Type B pancreatic cell (in vitro differentiated cells): ENCODE measurements around the gene TLCD1. TPM values are rescaled to one million over a fixed set of nuclear protein-coding genes. Genes with fewer than 3 reads are reported as not detected.
A peak's percentile ranks its signal among the peaks of the same experiment; 100 is the strongest.

Experiments used
- DNase-seq: peaks from one replicate; pipeline ENCODE4 v3.0.0; 2021; ENCODE audit warnings: mixed read lengths; ENCODE audit not compliant: unreplicated experiment; ENCODE audit errors: extremely low spot score
- H3K27ac Mint-ChIP-seq: 2 replicates; pipeline ENCODE4 v1.8.0; 2021; ENCODE audit warnings: mild to moderate bottlenecking, mixed read lengths
- H3K27me3 Mint-ChIP-seq: 2 replicates; pipeline ENCODE4 v1.8.0; 2021; ENCODE audit warnings: mixed read lengths
- H3K36me3 Mint-ChIP-seq: 2 replicates; pipeline ENCODE4 v1.8.0; 2021; ENCODE audit warnings: mixed read lengths
- H3K4me1 Mint-ChIP-seq: one replicate; pipeline ENCODE4 v1.8.0; 2021; ENCODE audit warnings: mixed read lengths; ENCODE audit not compliant: unreplicated experiment
- H3K4me3 Mint-ChIP-seq: 2 replicates; pipeline ENCODE4 v1.8.0; 2021; ENCODE audit warnings: mild to moderate bottlenecking, mixed read lengths
- H3K9me3 Mint-ChIP-seq: 2 replicates; pipeline ENCODE4 v1.8.0; 2021; ENCODE audit warnings: mixed read lengths
- total RNA-seq: library from RNA; stranded (reverse); gene quantifications from 2 replicates; pipeline ENCODE4 v1.2.1, GENCODE V29; 2021; ENCODE audit warnings: low replicate concordance
- TF ChIP-seq, protein P1 (sequence below): fragments of 200-600 bp; sonication (generic); conservative IDR thresholded peaks from 2 replicates; pipeline ENCODE4 v1.5.0; 2021; ENCODE audit warnings: antibody characterized with exemption, mild to moderate bottlenecking

TLCD1 gene
- total RNA-seq, 1 donor from 2014 or later: 18.6 TPM

DNA sequence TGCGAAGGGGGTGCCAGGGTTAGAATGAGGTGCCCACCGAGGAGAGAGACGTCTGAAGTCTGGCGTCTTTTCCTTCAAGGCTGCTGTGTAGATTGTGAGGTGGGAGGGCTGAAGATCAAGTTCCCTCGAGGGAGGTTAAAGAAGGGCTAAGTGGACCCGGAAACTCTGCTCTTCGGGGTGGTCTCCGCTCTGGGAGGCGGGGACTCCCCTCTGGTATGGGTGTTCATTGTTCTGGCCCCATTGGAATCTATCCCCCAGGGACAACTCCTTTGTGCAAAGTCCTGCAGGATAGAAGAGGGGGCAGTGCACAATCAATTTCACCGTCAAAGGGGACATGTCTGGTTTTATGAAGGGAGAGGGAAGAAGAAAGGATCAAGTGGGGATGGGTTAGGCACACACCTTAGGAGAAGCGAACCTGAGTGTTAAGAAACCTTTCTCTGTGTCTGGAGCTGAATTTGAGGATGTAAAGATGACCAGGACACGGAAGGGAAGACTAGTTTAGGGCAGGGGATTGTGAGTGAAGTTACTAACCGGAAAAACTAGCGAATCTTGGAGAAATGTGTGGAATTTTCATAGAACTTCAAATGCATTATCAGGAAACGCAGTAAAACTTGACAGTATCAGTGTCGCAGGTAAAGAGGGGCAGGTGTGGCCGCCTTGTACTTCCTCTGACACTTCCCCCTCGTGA lies 7.6 kb downstream of the TLCD1 start:
- TF ChIP-seq, protein P1, sequence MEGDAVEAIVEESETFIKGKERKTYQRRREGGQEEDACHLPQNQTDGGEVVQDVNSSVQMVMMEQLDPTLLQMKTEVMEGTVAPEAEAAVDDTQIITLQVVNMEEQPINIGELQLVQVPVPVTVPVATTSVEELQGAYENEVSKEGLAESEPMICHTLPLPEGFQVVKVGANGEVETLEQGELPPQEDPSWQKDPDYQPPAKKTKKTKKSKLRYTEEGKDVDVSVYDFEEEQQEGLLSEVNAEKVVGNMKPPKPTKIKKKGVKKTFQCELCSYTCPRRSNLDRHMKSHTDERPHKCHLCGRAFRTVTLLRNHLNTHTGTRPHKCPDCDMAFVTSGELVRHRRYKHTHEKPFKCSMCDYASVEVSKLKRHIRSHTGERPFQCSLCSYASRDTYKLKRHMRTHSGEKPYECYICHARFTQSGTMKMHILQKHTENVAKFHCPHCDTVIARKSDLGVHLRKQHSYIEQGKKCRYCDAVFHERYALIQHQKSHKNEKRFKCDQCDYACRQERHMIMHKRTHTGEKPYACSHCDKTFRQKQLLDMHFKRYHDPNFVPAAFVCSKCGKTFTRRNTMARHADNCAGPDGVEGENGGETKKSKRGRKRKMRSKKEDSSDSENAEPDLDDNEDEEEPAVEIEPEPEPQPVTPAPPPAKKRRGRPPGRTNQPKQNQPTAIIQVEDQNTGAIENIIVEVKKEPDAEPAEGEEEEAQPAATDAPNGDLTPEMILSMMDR: no peak
- Mint-ChIP-seq H3K4me1 (peaks cover 33% of the 10 kb centered on the region), H3K27ac (peak overlapping the region; percentile 92), H3K27me3 (no peaks in the 10 kb centered on the region), H3K9me3 (no peaks in the 10 kb centered on the region), H3K4me3 (peak overlapping the region; percentile 84), H3K36me3 (peaks cover 38% of the 10 kb centered on the region)
- DNase-seq: no peak

DNA sequence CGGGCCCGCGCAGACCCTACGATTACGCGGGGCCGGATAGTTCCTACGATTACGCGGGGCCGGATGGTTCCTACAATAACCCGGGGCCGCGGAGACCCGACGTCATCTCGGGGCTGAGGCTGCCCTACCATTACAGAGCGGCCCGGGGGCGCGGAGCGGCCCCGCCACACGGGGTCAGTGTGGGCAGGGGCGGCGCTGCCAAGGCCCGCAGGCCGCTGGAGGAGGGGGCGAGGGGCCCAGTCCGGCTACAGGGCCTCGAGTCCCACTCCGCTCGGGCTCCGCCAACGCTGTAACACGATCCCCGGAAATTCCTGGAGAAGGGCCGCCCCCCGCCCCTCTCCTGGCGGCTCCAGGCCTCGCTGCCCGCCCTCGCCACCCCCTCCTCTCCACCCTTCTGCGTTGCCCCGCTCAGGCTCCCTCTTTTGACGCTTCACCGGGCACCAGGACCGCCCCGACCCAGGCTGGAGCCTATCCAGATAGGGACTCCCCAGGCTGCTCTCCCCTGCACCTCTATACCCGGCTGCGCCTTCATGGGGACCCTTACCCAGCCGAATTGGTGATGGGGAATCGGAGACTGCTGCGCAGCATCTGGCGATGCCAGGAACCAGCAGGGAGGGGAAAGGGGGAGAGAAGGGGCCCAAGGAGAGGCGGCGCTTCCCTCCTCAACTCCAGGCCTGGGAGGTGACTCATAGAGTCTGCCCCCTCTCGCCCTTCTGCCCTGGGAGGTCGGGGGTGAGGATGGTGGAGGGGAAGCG lies 8.3 kb downstream of the TLCD1 start, which contains the start of gene RAB34:
RAB34 (minus strand) TSS at position 291 of the 755 bp plus-strand sequence. CDS start 602 bp downstream, outside the sequence.
- TF ChIP-seq, protein P1: peak; percentile 68
- Mint-ChIP-seq H3K9me3 (no peaks in the 10 kb centered on the region), H3K27me3 (no peaks in the 10 kb centered on the region), H3K27ac (peak within 1 kb of the TSS; percentile 92), H3K36me3 (peaks cover 37% of the 10 kb centered on the region), H3K4me1 (peaks cover 35% of the 10 kb centered on the region), H3K4me3 (peak within 1 kb of the TSS; percentile 84)
- DNase-seq: peak; percentile 94

DNA sequence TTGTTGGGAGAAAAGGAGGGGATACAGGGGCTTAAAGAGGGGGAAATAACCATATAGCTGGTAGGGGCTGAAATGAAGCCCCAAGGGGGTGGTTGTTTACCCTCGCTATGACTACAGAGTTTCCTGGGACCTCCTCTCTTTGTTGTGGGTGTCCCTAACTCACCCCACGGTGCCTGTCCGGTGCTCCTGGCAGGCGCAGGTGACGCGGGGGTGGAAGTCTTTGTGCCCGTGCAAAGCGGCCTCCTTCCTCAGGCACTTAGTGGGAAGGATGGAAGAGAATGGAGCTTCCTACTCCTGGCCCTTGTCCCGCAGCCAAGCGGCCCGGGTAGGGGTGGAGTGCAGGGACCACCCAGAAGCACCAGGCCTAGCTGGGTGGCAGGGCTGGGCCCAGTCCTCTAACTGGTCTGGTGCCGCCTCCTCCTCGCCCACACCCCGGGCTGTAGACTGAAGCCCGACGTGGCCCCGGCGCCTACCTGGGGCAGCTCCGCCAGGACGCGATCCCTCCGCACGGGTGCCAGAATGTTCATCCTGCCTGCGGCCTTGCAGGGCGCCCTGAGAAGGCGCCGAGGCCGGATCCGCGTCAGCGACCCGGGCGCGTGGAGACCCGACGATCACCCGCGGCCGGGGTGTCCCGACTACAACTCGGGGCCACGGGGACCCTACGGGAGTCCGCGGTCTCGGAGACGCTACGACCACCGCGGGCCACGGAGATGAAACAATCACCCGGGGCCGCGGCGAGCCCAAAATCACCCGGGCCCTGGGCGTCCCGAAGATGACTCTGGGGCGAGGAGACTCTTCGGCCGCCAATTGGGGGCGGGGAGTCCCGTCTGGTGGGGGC lies 9.1 kb downstream of the TLCD1 start:
- peak overlapping the region; percentile 84 for H3K4me3 Mint-ChIP-seq
- peaks cover 39% of the 10 kb centered on the region for H3K36me3 Mint-ChIP-seq
- TF ChIP-seq, protein P1: no peak
- no peaks in the 10 kb centered on the region for H3K27me3 Mint-ChIP-seq
- H3K4me1 Mint-ChIP-seq: peaks cover 35% of the 10 kb centered on the region
- no peaks in the 10 kb centered on the region for H3K9me3 Mint-ChIP-seq
- DNase-seq: no peak
- peak overlapping the region; percentile 26 for H3K27ac Mint-ChIP-seq

DNA sequence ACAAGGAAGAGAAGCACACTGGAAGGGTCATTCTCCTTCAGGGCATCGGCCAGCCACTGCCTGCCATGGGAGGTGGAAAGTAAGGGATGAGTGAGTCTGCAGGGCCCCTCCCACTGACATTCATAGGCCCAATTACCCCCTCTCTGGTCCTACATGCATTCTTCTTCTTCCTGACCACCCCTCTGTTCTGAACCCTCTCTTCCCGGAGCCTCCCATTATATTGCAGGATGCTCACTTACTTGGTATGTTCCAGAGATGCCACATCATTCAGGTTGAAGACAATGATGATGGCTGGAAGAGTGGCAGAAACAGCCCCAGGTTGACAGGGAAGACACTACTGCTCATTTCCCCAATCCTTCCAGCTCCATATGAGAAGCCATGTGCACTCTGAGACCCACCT lies 10.8 kb downstream of the TLCD1 start:
- Mint-ChIP-seq H3K27me3 (no peaks in the 10 kb centered on the region), H3K36me3 (peaks cover 27% of the 10 kb centered on the region), H3K4me1 (peaks cover 30% of the 10 kb centered on the region), H3K9me3 (no peaks in the 10 kb centered on the region), H3K27ac (peak overlapping the region; percentile 48), H3K4me3 (peak overlapping the region; percentile 84)
- no peak for DNase-seq
- TF ChIP-seq, protein P1: no peak

DNA sequence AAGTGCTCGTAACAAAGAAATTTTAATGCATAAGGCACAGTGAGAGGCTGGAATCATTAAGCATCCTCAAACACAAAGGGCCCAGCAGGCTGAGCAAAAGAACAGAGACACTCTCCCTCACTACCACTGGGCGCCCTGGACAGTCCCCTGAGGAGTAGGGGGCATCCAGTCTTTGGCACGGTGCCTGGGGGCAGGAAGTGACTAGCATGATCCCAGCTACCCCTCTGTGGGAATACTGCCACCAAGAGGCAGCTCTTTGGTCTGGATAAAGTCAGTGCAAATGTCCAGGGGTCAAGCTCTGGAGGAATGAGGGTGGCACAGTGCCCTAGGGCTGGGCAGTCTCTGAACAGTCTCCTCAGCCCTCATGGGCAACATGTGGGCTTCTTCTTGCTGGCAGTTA lies 11.8 kb downstream of the TLCD1 start:
- Mint-ChIP-seq H3K36me3 (peaks cover 21% of the 10 kb centered on the region), H3K4me1 (peaks cover 22% of the 10 kb centered on the region), H3K9me3 (no peaks in the 10 kb centered on the region), H3K27ac (no peak overlapping the region), H3K27me3 (no peaks in the 10 kb centered on the region), H3K4me3 (peak overlapping the region; percentile 60)
- TF ChIP-seq, protein P1: no peak
- no peak for DNase-seq
